Stimulated activated CD4-positive, alpha-beta T cell treated with anti-CD3 and anti-CD28 coated beads, Interleukin-2, amount 100 ng/mL, for 24 hours (primary cell): ENCODE measurements around the gene TRIO.
A peak's percentile ranks its signal among the peaks of the same experiment; 100 is the strongest.

Experiments
- DNase-seq, 2 donors: peaks; one replicate each; pipeline ENCODE4 v3.0.0-alpha.2; 2020

TRIO gene

DNA sequence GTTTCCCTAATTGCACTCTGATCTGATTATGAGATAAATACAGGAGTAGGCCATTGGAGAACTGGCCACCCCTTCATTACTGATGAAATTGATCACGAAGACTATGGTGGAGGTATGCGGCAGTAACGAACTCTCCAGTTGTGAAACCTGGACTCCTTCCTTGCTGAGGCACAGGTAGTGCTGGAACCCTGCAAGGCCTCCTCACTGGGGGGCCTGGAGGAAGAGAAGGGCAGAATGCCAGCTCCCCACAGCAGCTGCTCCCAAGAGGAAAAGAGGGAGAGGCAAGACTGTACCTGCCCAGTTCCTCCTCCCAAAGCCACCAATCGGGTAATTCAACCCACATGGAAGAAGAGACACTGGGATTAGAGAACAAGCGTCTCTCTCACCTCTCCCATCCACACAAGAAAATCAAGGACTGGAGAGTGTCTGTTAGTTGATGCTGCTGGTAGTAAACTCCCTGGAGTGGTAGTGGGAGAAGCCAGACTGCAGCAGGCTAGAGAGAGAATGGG lies 19.1 kb upstream of the TRIO start:
- DNase-seq = no peak

DNA sequence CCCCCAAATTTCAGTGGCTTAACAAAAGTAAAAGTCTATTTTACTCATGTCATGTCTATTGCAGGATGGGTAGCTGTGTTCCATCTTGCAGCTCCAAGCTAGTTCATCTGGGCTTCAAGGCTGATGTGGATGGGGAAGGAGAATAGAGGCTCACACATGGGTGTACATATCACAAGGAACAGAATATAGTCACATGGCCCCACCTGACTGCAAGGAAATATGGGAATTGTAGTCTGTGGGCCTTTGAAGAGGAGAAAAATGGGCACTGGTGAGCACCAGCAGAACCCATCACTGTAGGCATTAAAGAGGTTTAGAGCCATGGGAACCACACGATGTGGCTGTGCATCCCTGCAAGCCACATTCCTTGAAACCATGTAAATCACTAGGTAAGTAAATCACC lies 17.9 kb upstream of the TRIO start:
- DNase-seq = no peak

DNA sequence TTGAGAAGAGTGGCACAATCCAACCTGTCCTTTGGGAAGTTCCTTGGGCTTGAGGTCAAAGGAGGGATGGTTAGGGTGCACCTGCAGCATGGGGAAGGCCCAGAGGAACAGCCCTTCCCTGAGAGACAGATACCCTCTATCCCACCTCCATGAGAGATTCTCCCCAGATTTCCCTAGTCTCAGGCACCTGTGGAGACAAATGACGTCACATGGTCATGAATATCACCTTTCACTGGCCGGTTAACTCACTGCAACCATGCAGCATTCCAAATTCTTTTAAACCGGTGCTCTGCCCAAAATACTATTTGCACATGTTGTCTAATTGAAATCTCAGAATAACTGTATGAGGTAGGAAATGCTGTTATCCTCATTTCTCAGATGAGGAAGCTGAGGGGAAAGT lies 15.6 kb upstream of the TRIO start:
- DNase-seq = no peak

DNA sequence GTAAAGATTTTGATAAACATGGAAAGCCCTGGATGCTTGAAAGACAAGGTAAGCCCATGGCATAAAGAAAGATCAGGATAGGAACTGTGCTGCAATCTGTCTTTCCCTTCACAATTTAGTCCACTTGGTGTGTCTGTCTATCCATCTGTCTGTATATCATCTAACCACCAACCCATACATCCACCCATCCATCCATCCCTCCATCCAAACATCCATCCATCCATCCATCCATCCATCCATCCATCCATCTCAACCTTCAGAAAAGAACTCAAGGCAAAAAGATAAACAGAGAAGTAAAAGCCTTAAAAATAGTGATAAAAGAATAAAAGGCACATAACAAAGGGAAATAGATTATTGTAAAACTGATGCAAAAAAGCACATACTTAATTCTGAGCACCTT lies 15.1 kb upstream of the TRIO start:
- DNase-seq = no peak

DNA sequence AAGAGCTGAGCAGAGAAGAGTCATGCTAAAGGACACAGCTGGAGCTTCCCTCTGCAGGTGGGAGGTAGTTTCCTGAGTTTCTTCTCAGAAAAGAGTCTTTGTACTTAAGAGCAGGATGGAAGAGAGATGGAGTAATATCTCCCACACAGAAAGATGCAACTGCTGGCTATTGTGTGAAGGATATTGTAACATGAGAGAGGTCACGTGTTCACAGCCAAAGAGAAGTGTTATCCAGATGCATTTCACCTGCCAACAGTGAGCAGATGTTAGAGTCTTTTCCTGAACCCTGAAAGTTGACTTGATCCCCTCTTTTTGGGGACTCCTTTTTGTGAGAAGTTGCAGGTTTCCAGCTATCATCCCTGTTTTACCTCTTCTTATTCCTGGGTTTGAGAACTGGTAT lies 14.0 kb upstream of the TRIO start:
- DNase-seq = no peak

DNA sequence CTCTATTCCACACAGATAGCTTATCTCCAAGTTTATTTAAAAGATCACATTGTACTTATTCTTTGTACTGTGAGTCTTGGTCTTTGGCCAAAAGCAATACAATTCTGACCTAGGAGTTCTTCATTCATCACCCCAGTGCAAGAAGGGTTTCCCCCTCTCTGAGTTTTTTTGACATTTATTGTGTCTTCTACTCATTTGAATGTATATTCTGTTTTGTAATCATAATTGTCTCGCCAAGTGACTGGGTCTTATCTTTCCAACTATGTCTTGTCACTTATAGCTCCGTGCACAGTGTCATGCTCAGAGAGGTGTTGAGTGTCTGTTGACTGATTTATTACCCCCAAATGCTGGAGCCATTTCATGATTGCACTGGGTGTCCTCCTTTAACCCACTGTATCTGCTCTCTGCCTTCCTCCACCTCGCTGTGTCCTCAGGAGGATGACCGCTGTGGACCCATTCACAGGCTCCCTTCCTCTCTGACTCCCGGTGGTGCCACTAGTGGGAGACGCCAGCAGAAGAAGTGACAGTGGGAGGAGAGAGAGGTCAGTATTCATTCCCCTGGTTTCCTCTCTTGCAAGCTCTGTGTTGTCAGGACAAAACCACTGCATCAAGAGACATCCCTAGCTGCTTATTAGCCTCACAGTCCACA lies 11.2 kb upstream of the TRIO start:
- no peak for DNase-seq

DNA sequence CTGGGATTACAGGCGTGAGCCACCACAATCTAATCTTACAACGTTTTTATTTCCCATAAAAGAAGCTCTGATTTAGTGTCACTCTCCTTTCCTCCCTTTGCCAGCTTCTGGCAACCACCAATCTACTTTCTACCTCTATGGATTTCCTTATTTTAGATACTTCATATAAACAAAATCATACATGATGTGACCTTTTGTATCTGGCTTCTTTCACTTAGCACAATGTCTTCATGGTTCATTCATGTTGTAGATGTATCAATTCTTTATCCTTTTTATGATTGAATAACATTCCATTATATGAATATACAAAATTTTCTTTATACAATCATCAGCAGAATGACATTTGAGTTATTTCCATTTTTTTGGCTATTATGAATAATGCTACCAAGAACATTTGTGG lies 9.7 kb upstream of the TRIO start:
- no peak for DNase-seq

DNA sequence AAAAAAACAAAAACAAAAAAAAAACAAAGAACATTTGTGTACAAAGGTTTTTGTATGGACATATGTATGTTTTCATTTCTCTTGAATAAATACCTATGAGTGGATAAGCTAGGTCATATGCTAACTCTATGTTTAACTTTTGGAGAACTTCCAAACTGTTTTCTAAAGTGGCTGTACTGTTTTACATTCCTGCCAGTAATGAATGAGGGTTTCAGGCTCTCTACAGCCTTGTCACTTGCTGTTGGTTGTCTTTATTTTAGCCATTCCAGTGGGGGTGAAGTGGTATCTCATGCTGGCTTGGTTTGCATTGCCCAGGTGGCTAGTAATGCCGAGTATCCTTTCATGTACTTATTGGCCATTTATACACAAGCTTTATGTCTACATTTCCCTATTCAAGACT lies 9.1 kb upstream of the TRIO start:
- DNase-seq = no peak

DNA sequence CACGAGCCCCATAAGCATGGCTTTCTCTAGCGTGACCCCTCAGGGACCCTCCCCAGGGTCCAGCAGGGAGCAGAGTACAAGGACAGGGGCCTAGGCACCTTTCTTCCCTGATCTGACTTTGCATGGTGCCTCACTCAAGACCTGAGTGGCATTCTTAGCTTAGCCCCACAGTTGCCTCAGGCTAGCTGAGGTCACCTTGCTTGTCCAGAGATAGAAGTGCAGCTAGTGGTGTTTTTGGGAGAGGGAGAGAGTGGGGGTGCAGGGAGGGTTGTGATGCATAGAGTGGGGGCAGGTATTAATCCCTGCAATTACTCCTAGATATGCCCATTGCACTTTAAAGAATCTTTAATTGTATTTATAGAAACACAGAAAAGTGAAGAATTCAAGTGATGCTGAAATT lies 8.4 kb upstream of the TRIO start:
- DNase-seq = no peak

DNA sequence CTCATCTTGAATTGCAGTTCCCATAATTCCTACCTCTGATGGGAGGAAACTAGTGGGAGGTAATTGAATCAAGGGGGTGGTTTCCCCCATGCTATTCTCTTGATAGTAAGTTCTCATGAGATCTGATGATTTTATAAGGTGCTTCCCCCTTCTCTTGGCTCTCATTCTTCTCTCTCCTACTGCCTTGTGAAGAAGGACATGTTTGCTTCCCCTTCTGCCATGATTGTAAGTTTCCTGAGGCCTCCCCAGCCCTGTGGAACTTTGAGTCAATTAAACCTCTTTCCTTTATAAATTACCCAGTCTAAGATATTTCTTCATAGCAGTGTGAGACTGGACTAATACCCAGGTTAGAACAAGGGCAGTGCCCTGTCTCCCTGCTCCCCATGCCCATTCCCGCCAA lies 7.5 kb upstream of the TRIO start:
- no peak for DNase-seq

DNA sequence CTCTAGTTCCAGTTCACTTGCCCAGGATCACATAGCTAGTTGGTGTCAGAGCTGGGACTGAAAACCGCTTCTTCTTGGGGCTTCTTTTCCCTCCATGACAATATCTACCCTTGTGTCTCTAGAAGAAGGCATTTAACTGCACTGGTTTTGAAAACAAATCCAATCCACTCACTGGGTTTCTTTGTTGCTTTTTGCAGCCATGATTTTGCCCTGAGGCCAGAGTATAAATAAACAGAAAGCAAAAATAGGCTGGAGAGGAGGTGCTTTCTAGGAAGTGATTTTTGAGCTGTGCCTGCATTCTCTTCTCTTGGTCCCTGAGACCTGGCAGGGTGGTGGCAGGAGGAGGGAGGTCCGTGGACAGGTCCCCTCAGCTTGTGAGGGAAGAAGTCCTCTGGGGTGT lies 6.9 kb upstream of the TRIO start:
- no peak for DNase-seq

DNA sequence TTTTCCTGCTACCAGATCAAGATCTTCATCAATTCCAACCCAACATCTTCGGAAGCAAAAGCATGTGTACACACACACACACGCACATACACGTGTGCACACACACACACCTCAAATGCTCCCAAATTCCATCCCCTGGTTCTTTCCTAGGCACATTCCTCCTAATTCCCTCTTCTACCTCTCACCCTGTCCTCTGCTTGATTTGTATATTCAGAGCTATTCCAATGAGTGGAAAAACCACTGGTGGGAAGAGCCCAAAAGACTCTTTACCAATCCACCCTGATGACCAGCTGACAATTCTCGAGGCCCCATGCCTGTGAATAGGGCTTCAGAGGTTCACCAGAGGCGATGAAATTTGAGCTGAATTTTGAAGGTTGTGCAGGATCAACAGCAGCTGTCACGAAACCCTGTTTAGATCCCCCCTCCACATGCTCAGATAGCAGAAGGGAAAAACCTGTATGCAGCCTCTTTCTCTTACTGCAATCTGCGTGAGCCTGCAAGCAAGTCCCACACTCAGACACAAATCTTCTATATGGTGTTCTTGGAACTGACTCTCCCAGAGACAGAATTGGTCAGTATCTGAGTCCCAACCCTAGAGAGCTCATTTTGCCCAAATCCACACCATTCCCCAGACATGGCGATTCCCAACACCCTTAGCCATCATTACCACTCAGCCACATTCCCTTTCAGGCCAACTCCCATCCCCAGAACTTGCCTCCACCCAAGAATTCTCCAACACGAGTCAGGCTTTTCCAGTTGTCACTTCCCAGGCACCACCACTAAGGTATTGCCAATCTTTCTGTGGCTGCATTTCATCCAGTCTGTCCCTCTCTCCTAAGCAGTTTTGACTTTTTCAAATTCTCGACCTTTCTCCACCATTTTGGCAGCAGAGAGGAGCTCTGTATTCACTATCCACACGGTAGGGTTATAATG lies 4.3 kb upstream of the TRIO start:
- DNase-seq = no peak

DNA sequence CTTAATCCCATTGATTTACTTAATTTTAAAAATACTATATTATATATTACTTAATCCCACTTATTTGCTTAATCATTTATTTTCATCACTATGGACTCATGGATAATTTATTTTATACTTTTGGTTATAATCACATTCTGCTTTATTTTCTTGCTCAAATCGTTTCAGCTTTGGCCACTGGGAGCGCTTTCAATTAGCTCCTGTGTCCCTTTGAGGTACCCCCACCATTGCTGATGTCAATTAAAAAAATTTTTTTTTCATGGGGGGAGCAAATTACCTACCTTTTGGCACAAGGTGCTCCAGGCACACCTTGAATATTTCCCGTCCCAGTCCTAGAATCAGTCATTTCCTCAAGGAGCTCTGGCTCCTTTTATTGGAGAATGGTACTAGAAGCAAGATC lies 1.4 kb upstream of the TRIO start:
- no peak for DNase-seq

DNA sequence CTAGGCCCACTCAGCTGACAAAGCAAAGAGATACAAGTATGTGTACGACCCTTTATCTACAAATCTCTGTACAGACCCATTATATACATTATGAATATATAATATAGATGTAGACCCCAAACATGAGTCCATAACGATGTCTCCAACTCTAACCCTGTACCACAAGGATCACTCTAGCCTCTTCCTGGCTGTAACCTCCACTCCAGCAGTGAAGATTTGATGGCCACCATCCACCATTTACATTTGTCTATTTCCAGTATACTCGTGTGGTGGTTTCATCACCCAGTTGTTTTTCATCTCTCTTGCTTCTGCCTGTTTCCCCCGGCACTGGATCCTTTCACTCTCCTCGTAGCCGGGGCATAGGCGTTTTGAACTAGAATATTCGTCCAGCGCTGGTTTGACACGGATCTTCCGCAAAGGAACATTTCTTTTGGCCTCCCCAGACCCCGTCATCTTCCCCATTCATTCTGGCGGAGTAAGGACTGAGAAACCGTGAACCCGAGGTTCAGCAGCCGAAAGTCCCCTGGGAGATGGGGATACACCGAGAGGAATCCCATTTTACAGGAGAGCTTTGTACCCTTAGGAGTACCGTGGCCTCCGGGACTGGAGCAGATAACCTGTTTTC lies 828 bp upstream of the TRIO start:
- peak in 1 of 2 donors; percentile 1 for DNase-seq

DNA sequence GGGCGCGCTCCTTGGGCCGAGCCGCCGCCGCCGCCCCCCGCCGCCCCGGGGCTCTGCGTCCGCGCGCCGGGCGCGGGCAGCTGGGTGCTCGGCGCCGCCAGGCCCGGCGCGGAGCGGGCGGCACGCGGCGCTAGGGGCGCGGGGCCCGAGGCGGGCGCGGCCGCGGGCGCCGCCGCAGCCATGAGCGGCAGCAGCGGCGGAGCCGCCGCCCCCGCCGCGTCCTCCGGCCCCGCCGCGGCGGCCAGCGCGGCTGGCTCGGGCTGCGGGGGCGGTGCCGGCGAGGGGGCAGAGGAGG lies 351 bp downstream of the TRIO start:
- DNase-seq = peak in 1 of 2 donors; percentile 1

DNA sequence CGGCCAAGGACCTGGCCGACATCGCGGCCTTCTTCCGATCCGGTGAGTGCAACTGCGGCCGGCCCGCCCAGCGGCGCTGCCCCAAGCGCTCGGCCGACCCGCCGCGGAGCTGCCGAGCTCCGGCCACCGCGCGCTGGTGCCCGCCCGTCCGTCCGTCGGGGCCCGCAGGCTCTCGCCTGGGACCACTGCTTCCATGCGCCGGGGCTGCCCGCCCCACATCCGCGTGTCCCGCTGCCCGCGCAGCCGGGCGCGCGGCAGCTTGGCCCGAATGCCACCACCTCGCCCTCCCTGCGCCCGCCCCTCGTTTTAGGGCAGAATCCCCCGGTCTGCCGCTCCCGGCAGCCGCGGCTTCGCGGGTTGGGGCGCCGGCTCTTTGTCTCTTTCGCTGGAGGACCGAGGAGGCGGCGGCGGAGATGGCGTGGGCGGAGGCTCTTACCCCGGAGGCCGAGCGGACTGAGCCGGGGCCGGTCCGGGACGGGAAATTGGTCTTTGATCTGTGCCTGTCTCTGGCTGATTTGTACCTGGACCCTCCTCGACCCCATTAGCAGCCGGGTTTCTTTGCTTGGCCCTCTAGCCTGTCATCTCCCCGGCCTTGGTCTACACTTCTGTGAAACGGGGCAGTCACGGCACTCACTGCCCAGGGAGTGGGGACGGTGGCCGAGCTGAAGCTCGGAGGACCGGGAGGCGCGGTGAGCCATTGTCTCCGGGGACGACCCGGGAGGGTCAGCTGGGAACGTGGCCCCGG lies 871 bp downstream of the TRIO start:
- peak; percentile 39 to 47 for DNase-seq

DNA sequence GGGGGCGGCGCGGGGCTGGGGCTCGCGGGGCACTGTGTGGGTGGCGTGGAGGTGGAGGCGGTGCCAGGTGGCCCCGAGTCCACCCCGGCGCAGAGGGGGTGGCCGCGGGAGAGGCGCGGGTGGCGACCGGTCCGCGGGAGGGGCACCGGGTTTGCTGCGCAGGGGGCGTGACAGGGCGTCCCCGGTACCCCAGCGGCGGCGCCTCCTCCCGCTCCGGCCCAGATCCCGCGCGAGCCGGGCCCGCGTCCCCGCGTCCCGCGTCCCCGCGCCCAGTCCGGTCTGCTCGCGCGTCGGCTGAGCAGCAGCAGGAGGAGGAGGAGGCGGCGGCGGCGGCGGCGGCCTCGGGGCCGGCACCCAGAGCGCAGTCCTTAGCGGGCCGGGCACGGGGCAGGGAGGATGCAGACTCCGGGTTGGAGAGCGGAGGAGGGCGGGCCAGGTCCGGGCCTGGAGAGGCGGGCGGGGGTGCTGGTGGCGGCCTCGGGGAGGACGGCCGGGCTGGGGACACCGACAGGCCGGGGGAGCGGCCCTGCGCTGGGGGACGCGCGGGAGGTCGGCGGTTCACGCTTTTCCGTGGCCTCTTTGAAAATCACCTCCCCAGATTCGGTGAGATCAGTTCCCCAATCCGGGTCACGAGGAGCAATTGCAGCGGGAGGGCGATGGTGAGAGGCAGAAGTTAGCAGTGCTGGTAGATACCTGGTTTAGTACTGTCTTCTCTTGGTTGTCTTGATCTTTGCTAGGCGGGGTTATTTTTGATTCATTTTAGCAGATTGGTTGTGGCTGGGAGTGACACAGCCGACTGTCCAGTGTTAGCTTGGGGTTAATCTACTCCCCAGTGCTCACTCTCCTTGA lies 1.7 kb downstream of the TRIO start:
- DNase-seq = peak; percentile 18 to 20

DNA sequence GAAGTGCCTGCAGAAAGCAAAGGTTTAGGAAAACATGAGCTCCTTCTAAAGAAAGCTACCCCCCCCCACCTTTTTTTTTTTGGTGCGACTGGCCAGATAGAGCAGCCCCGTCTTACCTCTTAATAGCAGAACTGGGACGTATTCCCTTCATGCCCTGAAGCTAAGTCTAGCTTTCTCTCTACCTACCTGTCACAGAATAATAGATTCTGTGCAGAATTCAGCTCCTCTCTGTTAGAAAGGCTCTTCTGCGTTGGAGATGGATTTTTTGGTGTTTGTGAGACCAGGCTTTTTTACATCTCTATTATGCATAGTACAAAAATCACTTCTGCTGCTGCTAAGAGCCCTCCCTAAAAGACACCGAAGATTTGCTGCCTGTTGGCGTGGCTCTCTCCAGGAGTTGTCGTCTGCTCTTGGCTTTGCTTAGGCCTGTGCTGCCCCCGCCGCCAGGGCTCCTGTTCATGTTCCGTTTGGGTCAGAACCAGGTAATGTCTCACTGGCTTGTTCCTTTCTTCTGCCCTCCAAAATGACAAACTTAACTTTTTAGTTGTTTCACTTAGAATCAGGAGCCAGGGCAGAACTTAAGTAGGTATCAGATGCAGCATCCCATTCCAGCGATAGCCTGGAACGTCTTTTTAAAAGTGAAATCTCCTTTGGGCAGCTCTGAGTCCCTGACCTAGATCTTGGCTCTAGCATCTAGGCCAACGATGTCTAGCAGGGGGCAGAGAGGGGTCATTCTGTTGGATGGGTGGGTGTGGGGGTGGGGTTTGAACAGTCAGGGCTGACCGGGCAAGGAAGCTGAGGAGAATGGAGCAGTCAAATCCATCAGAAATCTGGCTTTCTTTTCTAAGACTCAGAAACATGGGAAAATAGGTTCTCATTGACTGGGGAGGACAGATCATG lies 2.5 kb downstream of the TRIO start:
- no peak for DNase-seq

DNA sequence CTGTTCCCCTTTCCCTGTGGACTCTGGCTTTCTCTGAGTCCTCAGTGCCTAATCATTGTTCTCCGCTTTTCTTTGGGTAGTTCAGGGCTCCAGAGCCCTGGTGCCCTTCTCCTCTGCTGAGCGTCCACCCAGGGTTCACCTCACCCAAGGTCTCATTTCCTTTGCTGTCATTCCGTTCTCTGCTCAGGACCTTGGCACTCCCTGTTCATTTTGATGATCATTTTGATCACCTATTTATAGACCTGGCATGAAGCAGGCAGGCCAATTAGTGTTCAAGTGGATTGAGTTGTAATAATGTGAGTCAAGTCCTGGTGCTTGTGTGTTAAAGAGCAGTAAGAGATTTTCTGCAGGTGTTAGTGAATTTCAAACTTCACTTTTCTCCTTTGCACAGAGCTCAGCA lies 3.6 kb downstream of the TRIO start:
- no peak for DNase-seq

DNA sequence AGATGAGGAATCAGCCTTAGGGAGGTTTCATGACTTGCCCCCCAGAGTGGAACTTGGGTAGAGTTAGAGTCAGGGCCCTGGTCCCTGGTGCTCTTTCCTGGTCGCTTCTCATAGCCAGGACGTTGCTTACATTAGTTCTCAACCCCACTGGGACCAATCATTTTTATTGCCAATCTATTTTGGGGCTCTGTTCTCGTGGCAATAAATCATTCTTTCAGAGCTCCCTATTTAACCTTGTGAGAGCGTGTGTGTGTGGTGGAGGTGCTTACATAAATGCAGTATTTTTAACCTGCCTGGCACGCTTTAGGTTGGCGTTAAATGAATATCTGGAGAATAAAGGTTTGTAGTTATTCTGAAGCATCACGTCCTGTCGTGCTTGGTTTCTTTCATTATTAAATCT lies 4.1 kb downstream of the TRIO start:
- DNase-seq = no peak

DNA sequence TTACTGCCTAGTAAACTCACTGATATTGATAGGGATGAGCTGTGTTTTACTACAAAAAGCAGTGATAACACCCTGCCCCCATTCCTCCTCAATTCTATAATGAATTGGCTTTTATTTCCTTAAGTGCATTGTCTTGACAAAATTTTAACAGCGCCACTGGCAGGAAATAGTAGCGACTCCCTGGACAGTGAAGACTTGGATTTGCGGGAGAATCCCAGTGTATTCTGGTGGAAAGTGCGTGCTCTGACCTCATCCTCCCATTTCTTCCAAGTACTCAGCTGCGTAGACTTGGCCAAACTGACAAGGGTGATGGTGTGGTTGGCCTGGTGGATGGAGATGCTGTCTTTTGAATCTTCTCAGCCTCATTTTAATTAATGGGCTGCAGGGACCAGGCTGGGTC lies 5.3 kb downstream of the TRIO start:
- no peak for DNase-seq
